MM.1S (cell line): ENCODE measurements around the gene HMGN3.

Experiments
- DNase-seq: peaks from one replicate; pipeline ENCODE4 v3.0.0-alpha.2; 2015
- H2AFZ ChIP-seq: fragments of 300-600 bp; sonication (generic); 2 replicates; pipeline ENCODE4 v1.6.0; 2016; ENCODE audit warnings: antibody characterized with exemption, low read length
- H3F3A ChIP-seq: fragments of 300-600 bp; sonication (generic); 2 replicates; pipeline ENCODE4 v1.6.1; 2016; ENCODE audit warnings: mild to moderate bottlenecking, antibody characterized with exemption, low read length, moderate library complexity, mixed read lengths; ENCODE audit not compliant: insufficient read depth
- H3K27ac ChIP-seq: fragments of 300-600 bp; sonication (generic); 2 replicates; pipeline ENCODE4 v1.5.1; 2016; ENCODE audit warnings: mild to moderate bottlenecking, low read length
- H3K27me3 ChIP-seq: fragments of 300-600 bp; sonication (generic); replicated peaks from 2 replicates; pipeline ENCODE4 v1.6.0; 2016; ENCODE audit warnings: low read length; ENCODE audit not compliant: insufficient read depth
- H3K36me3 ChIP-seq: fragments of 300-600 bp; sonication (generic); replicated peaks from 2 replicates; pipeline ENCODE4 v1.6.1; 2016; ENCODE audit warnings: mild to moderate bottlenecking, low read length, mixed read lengths; ENCODE audit not compliant: insufficient read depth
- H3K4me1 ChIP-seq: fragments of 300-600 bp; sonication (generic); 2 replicates; pipeline ENCODE4 v1.6.1; 2016; ENCODE audit warnings: low read length, mixed read lengths
- H3K4me2 ChIP-seq: fragments of 300-600 bp; sonication (generic); 2 replicates; pipeline ENCODE4 v1.6.0; 2016; ENCODE audit warnings: low read depth, low read length
- H3K4me3 ChIP-seq: fragments of 300-600 bp; sonication (generic); 2 replicates; pipeline ENCODE4 v1.5.1; 2016; ENCODE audit warnings: low read length, mixed read lengths
- H3K79me2 ChIP-seq: fragments of 300-600 bp; sonication (generic); 2 replicates; pipeline ENCODE4 v1.6.1; 2016; ENCODE audit warnings: mixed run types, low read length, mixed read lengths
- H3K9ac ChIP-seq: fragments of 300-600 bp; sonication (generic); 2 replicates; pipeline ENCODE4 v1.6.1; 2016; ENCODE audit warnings: low read length, mixed read lengths
- H3K9me2 ChIP-seq: fragments of 300-600 bp; sonication (generic); replicated peaks from 2 replicates; pipeline ENCODE4 v1.6.1; 2016; ENCODE audit warnings: mild to moderate bottlenecking, low read length, mixed read lengths; ENCODE audit not compliant: insufficient read depth
- H3K9me3 ChIP-seq: fragments of 300-600 bp; sonication (generic); replicated peaks from 2 replicates; pipeline ENCODE4 v1.6.1; 2016; ENCODE audit warnings: mild to moderate bottlenecking, low read length, mixed read lengths; ENCODE audit not compliant: insufficient read depth
- H4K20me1 ChIP-seq: fragments of 300-600 bp; sonication (generic); 2 replicates; pipeline ENCODE4 v1.6.1; 2016; ENCODE audit warnings: mild to moderate bottlenecking, low read length, moderate library complexity, mixed read lengths; ENCODE audit not compliant: insufficient read depth
- EZH2 ChIP-seq: fragments of 300-600 bp; sonication (generic); optimal IDR thresholded peaks from 2 replicates; pipeline ENCODE3; 2017; ENCODE audit warnings: low read depth, mild to moderate bottlenecking, antibody characterized with exemption, low read length, mixed read lengths
- EZH2phosphoT487 ChIP-seq: fragments of 300-600 bp; sonication (generic); IDR thresholded peaks from 2 replicates; pipeline ENCODE4 v1.6.1; 2018; ENCODE audit warnings: antibody characterized with exemption, low read length
- TF ChIP-seq, protein P1 (sequence below): fragments of 300-600 bp; sonication (generic); IDR thresholded peaks from 2 replicates; pipeline ENCODE4 v1.5.1; 2016; ENCODE audit warnings: antibody characterized with exemption, low read length, mixed read lengths

HMGN3 gene

GRCh38 chr6:79234150-79235022 lies at the start of gene HMGN3:
HMGN3 (minus strand) TSS chr6:79234682.
- TF ChIP-seq, protein P1, sequence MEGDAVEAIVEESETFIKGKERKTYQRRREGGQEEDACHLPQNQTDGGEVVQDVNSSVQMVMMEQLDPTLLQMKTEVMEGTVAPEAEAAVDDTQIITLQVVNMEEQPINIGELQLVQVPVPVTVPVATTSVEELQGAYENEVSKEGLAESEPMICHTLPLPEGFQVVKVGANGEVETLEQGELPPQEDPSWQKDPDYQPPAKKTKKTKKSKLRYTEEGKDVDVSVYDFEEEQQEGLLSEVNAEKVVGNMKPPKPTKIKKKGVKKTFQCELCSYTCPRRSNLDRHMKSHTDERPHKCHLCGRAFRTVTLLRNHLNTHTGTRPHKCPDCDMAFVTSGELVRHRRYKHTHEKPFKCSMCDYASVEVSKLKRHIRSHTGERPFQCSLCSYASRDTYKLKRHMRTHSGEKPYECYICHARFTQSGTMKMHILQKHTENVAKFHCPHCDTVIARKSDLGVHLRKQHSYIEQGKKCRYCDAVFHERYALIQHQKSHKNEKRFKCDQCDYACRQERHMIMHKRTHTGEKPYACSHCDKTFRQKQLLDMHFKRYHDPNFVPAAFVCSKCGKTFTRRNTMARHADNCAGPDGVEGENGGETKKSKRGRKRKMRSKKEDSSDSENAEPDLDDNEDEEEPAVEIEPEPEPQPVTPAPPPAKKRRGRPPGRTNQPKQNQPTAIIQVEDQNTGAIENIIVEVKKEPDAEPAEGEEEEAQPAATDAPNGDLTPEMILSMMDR = peak; percentile 20
- no peak for TF ChIP-seq EZH2phosphoT487
- Histone ChIP-seq H3K4me3 (peak within 1 kb of the TSS; percentile 98), H3K9me3 (no peaks in the 10 kb centered on the region)

DNA sequence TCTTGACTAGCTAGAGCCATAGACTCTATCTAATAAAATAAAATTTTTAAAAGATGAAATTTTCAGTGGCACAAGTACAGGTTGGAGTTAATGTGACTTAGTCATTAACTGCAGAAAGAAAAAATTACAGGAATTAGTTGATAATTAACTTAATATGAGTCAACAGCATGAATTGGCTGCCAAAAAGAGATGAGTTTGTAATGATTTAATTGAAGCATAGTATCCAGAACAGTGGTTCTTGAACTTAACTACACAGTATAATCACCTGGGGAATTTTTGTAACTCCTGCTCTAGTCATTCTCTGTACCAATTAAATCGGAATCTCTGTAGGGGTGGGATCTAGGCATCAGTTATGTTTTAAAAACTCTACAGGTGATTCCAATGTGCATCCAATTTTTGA lies 46.3 kb upstream of the HMGN3 start:
- H3K27ac ChIP-seq = no peak overlapping the region
- no peaks in the 10 kb centered on the region for H3K4me1 ChIP-seq
- H3K9ac ChIP-seq = no peak overlapping the region
- no peaks in the 10 kb centered on the region for H4K20me1 ChIP-seq
- H3K4me2 ChIP-seq = no peak overlapping the region
- TF ChIP-seq EZH2phosphoT487 = no peak
- TF ChIP-seq, protein P1 = no peak
- TF ChIP-seq EZH2 = no peak
- no peak overlapping the region for H2AFZ ChIP-seq
- no peaks in the 10 kb centered on the region for H3K9me2 ChIP-seq
- H3K27me3 ChIP-seq = no peaks in the 10 kb centered on the region
- H3K4me3 ChIP-seq = no peak overlapping the region
- H3F3A ChIP-seq = no peaks in the 10 kb centered on the region
- H3K9me3 ChIP-seq = no peaks in the 10 kb centered on the region
- H3K36me3 ChIP-seq = no peaks in the 10 kb centered on the region
- DNase-seq = no peak
- H3K79me2 ChIP-seq = no peaks in the 10 kb centered on the region

More at GRCh38 chr6:79234150-79235022, at the start of gene HMGN3:
- peak within 1 kb of the TSS; percentile 66 for H3K4me2 ChIP-seq
- peaks cover 5% of the 10 kb centered on the region; the same call in 1 of the 2 replicates for H3F3A ChIP-seq
- H4K20me1 ChIP-seq = no peaks in the 10 kb centered on the region
- no peaks in the 10 kb centered on the region for H3K36me3 ChIP-seq
- no peaks in the 10 kb centered on the region for H3K9me2 ChIP-seq
- peak within 1 kb of the TSS; percentile 86 for H3K9ac ChIP-seq
- DNase-seq = peak; percentile 96
- peaks cover 24% of the 10 kb centered on the region for H3K4me1 ChIP-seq
- peak within 1 kb of the TSS; percentile 82 for H3K27ac ChIP-seq
- H3K79me2 ChIP-seq = peaks cover 49% of the 10 kb centered on the region
- no peaks in the 10 kb centered on the region for H3K27me3 ChIP-seq
- H2AFZ ChIP-seq = peak within 1 kb of the TSS; percentile 91

- Histone ChIP-seq H3K9ac (no peak overlapping the region), H3K9me2 (no peaks in the 10 kb centered on the region), H2AFZ (no peak overlapping the region), H3K4me3 (no peak overlapping the region), H3K9me3 (no peaks in the 10 kb centered on the region), H3K27ac (no peak overlapping the region), H3K27me3 (no peaks in the 10 kb centered on the region), H3K79me2 (no peaks in the 10 kb centered on the region), H3F3A (no peaks in the 10 kb centered on the region), H4K20me1 (no peaks in the 10 kb centered on the region), H3K36me3 (no peaks in the 10 kb centered on the region), H3K4me2 (no peak overlapping the region), H3K4me1 (no peaks in the 10 kb centered on the region)
- TF ChIP-seq EZH2phosphoT487 (no peak), EZH2 (no peak)
- TF ChIP-seq, protein P1 = no peak
- DNase-seq = no peak
Measured at GRCh38 chr6:79277109-79277508, 42.6 kb upstream of the HMGN3 start.
